ENCODE results near the gene TTC9B. TPM values are rescaled to one million over a fixed set of nuclear protein-coding genes. Genes with fewer than 3 reads are reported as not detected.

Gene TTC9B
- total RNA-seq, 2 donors from 2014 or later: not detected

GRCh38 chr19:40225440-40226305, 7.5 kb upstream of the TTC9B start:
- no peaks in the 10 kb centered on the region for H3K36me3 ChIP-seq
- TF ChIP-seq CTCF (IDR thresholded peaks at IDR 0.05): no peak
- no peaks in the 10 kb centered on the region for H3K9me3 ChIP-seq
- peak overlapping the region; percentile 14 to 34 for H3K4me3 ChIP-seq
- no peak overlapping the region for H3K27ac ChIP-seq
- no peak for DNase-seq (ENCODE audit: low spot score)
- peaks cover 4 to 7% of the 10 kb centered on the region in 2 donors for H3K27me3 ChIP-seq
- peaks cover 0 to 19% of the 10 kb centered on the region in 2 donors for H3K4me1 ChIP-seq

- Histone ChIP-seq H3K4me1 (peaks cover 0 to 21% of the 10 kb centered on the region in 2 donors), H3K9me3 (no peaks in the 10 kb centered on the region), H3K4me3 (no peak overlapping the region), H3K36me3 (no peaks in the 10 kb centered on the region), H3K27me3 (peaks cover 4 to 7% of the 10 kb centered on the region in 2 donors), H3K27ac (no peak overlapping the region)
- no peak for TF ChIP-seq CTCF (IDR thresholded peaks at IDR 0.05)
- DNase-seq (ENCODE audit: low spot score): no peak
These were observed 6.4 kb upstream of the TTC9B start for GRCh38 chr19:40224342-40225150.

GRCh38 chr19:40223135-40223822, 5.1 kb upstream of the TTC9B start:
- Histone ChIP-seq H3K36me3 (no peaks in the 10 kb centered on the region), H3K27ac (no peak overlapping the region), H3K9me3 (no peaks in the 10 kb centered on the region), H3K4me3 (no peak overlapping the region), H3K27me3 (peaks cover 7 to 12% of the 10 kb centered on the region in 2 donors), H3K4me1 (peaks cover 0 to 25% of the 10 kb centered on the region in 2 donors)
- DNase-seq (ENCODE audit: low spot score): no peak
- TF ChIP-seq CTCF (IDR thresholded peaks at IDR 0.05): no peak

- H3K36me3 ChIP-seq: no peaks in the 10 kb centered on the region
- H3K27ac ChIP-seq: no peak overlapping the region
- H3K4me1 ChIP-seq: peaks cover 0 to 35% of the 10 kb centered on the region in 2 donors
- peak; percentile 93 for DNase-seq (ENCODE audit: low spot score)
- peaks cover 16 to 24% of the 10 kb centered on the region in 2 donors for H3K27me3 ChIP-seq
- H3K4me3 ChIP-seq: no peak overlapping the region
- no peaks in the 10 kb centered on the region for H3K9me3 ChIP-seq
- peak; percentile 93 to 96 for TF ChIP-seq CTCF (IDR thresholded peaks at IDR 0.05)
These were observed 3.9 kb upstream of the TTC9B start for GRCh38 chr19:40221858-40222619.

- Histone ChIP-seq H3K27me3 (peaks cover 17 to 29% of the 10 kb centered on the region in 2 donors), H3K36me3 (no peaks in the 10 kb centered on the region), H3K9me3 (no peaks in the 10 kb centered on the region), H3K27ac (no peak overlapping the region), H3K4me3 (no peak overlapping the region), H3K4me1 (peaks cover 0 to 25% of the 10 kb centered on the region in 2 donors)
- no peak for DNase-seq (ENCODE audit: low spot score)
- TF ChIP-seq CTCF (IDR thresholded peaks at IDR 0.05): no peak
These were observed 2.5 kb upstream of the TTC9B start for GRCh38 chr19:40220674-40221073.

Measured in right atrium auricular region (tissue), 2 donors.